ENCODE data around the gene LAD1. TPM values are rescaled to one million over a fixed set of nuclear protein-coding genes. Genes with fewer than 3 reads are reported as not detected.

LAD1 gene
- total RNA-seq, 1 donor from 2014 or later, result 38.0 TPM

- TF ChIP-seq CTCF (IDR thresholded peaks at IDR 0.05; ENCODE audit: unreplicated experiment), result no peak
- H3K9me3 Mint-ChIP-seq (ENCODE audit: low read depth), result no peaks in the 10 kb centered on the region
- H3K27me3 Mint-ChIP-seq, result peaks cover 42% of the 10 kb centered on the region
- no peak overlapping the region for H3K4me3 Mint-ChIP-seq (ENCODE audit: low read depth)
- no peak for DNase-seq (ENCODE audit: low spot score, unreplicated experiment)
- no peak overlapping the region for H3K27ac Mint-ChIP-seq
- no peaks in the 10 kb centered on the region for H3K4me1 Mint-ChIP-seq (ENCODE audit: low read depth)
- no peaks in the 10 kb centered on the region for H3K36me3 Mint-ChIP-seq (ENCODE audit: insufficient read depth)
Measured at GRCh38 chr1:201366696-201367095, 32.4 kb downstream of the LAD1 start.

DNA sequence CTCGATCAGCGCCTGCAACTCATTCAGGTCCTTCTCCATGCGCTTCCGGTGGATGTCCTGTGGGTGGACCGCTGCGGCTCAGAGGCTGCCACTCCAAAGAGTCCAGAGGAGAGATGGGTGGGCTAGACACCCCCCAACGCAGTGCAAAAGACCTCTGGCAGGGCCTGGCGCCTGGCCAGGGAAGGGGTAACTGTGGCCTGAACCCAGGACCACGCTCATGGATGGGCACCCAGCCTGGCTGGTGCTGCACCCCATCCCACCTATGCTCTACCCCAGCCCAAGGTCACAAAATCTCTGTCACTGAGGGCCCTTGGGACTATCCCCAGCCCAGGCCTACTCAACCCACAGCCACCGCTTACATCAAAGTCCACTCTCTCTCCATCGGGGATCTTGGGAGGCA is 33.9 kb downstream of the LAD1 start:
- Mint-ChIP-seq H3K4me3 (ENCODE audit: low read depth) (no peak overlapping the region), H3K27me3 (peaks cover 32% of the 10 kb centered on the region), H3K36me3 (ENCODE audit: insufficient read depth) (no peaks in the 10 kb centered on the region), H3K27ac (no peak overlapping the region), H3K9me3 (ENCODE audit: low read depth) (no peaks in the 10 kb centered on the region), H3K4me1 (ENCODE audit: low read depth) (no peaks in the 10 kb centered on the region)
- no peak for TF ChIP-seq CTCF (IDR thresholded peaks at IDR 0.05; ENCODE audit: unreplicated experiment)
- no peak for DNase-seq (ENCODE audit: low spot score, unreplicated experiment)

DNA sequence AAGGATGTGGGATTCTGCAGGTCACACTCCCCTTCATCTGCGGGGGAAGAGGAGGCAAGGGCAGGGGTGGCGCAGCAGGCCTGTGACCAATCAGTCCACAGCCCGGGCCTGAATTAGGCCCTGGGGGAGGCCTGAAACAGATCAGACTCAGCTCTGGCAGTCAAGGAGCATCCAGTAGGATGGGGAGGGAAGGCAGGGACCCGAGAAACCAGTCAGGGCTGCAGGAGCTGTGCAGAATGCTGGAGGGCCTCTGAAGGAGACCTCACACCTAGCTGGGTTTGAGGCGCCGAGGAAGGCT is 34.4 kb downstream of the LAD1 start:
- peaks cover 32% of the 10 kb centered on the region for H3K27me3 Mint-ChIP-seq
- TF ChIP-seq CTCF (IDR thresholded peaks at IDR 0.05; ENCODE audit: unreplicated experiment), result no peak
- DNase-seq (ENCODE audit: low spot score, unreplicated experiment), result no peak
- no peak overlapping the region for H3K4me3 Mint-ChIP-seq (ENCODE audit: low read depth)
- no peaks in the 10 kb centered on the region for H3K9me3 Mint-ChIP-seq (ENCODE audit: low read depth)
- H3K36me3 Mint-ChIP-seq (ENCODE audit: insufficient read depth), result no peaks in the 10 kb centered on the region
- no peaks in the 10 kb centered on the region for H3K4me1 Mint-ChIP-seq (ENCODE audit: low read depth)
- H3K27ac Mint-ChIP-seq, result no peak overlapping the region

DNA sequence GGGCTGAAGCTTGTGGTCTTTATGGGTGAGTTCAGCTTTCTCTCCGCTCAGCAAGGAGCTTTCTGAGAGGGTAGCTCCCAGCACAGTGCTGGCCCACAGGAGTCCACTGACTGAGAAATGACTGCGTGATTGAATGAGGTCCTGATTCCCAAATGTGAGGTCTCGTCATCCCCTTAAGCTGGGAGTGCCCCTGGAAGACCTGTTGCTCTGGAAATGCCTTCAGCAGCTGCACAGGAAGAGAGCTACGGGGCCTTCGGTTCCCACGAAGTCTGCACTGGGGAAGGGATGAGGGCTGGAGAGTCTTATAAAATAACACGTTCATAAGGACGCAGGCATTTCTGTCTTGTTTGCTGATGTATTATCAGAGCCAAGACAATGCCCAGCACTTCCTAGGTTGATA is 35.7 kb downstream of the LAD1 start:
- H3K36me3 Mint-ChIP-seq (ENCODE audit: insufficient read depth), result no peaks in the 10 kb centered on the region
- H3K4me3 Mint-ChIP-seq (ENCODE audit: low read depth), result no peak overlapping the region
- no peak overlapping the region for H3K27ac Mint-ChIP-seq
- peaks cover 27% of the 10 kb centered on the region for H3K27me3 Mint-ChIP-seq
- H3K4me1 Mint-ChIP-seq (ENCODE audit: low read depth), result peaks cover 4% of the 10 kb centered on the region
- DNase-seq (ENCODE audit: low spot score, unreplicated experiment), result no peak
- TF ChIP-seq CTCF (IDR thresholded peaks at IDR 0.05; ENCODE audit: unreplicated experiment), result no peak
- no peaks in the 10 kb centered on the region for H3K9me3 Mint-ChIP-seq (ENCODE audit: low read depth)

- H3K27ac Mint-ChIP-seq, result no peak overlapping the region
- H3K4me1 Mint-ChIP-seq (ENCODE audit: low read depth), result peaks cover 4% of the 10 kb centered on the region
- TF ChIP-seq CTCF (IDR thresholded peaks at IDR 0.05; ENCODE audit: unreplicated experiment), result no peak
- DNase-seq (ENCODE audit: low spot score, unreplicated experiment), result no peak
- no peak overlapping the region for H3K4me3 Mint-ChIP-seq (ENCODE audit: low read depth)
- H3K9me3 Mint-ChIP-seq (ENCODE audit: low read depth), result no peaks in the 10 kb centered on the region
- no peaks in the 10 kb centered on the region for H3K36me3 Mint-ChIP-seq (ENCODE audit: insufficient read depth)
- peaks cover 26% of the 10 kb centered on the region for H3K27me3 Mint-ChIP-seq
Measured at GRCh38 chr1:201362906-201363305, 36.2 kb downstream of the LAD1 start.

Data from progenitor cell of endocrine pancreas (in vitro differentiated cells).